Measurements from ENCODE around the gene OSMR. TPM values are rescaled to one million over a fixed set of nuclear protein-coding genes. Genes with fewer than 3 reads are reported as not detected.

OSMR gene
- total and polyA plus RNA-seq, 5 donors = 9.8 to 47.6 (median 19.4) TPM

DNA sequence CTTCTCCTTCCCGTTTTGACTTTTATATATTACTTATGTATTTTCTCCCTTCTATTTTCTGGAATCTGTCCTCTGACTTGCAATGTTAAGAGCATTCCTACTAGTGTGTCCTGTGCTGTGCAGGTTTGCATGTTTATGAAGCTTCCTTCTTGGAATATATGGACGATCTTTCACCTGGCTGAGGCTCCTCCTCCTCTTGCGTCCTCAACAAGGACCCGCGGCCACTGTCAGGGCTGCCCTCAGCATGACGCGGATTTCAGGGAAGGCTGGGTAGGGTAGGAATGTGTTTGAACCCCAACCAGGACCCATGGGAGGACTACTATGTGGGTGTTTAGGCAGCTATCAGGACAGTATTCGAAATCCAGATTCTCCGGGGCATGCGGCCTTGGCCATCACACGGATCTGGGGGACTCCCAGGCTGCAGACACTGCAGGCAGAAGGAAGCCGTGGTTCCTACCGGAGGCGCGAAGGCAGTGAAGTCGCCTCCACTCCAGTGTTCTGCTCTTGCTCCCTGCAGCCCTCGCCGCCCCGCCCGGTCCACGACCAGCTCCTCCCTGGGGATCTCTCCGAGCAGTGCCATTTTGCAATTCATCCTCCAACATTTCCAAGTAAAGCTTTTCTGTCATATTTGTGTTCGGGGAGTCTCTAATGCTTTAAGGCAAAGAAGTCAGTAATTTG lies 37.0 kb upstream of the OSMR start:
- H3K9me3 ChIP-seq (ENCODE audit: control insufficient read depth, low read length) = no peaks in the 10 kb centered on the region
- 81% methylated on average over 23 of the region's 23 CpGs for WGBS

DNA sequence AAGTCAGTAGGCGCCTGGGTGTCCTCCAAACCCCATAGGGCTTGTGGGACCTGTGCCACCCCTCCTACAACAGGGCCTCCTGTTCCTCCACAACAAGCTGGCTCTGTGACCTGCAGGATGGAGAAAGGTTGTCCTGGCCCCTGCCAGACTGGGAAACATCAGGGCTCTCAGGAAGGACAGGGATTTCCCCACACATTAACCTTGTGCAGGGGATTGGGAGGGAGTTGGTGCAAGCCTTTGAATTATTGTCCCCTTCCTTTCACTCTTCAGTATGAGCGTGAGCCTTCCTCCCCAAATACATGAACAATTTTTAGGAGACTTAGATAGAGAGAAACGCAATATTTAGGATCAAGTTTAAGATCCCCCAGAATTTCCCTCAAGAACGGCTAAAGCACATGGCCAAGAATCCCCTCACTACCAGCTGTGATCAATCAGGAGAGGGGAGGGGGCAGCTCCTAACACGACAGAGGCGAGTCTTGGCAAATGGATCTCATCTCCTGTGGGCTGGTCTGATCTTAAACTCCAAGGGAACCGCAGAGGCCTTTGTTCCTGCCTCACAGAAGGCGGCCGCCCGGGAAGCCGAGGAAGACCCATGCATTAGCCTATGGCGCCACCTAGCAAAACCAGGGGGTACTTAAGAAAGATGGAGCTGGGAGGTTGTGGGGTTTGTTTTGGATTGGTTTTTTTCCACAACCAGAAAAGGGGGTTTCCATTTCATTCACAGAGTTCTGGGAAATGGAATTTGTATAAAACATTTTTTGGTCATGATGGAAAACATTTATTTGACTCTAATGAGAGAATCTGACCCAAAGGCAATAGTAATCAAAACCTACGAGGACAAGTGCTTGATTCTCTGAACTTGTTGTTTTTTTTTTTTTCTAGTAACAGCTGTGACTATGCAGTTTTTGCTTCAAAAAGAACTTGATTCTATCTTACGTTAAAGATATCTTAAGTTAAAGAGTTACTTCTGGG lies 36.1 kb upstream of the OSMR start:
- peak; percentile 87 to 88 for ATAC-seq
- intact Hi-C loops (cut with DNase I) = loop anchor here (2.0 to 10.0 kb wide), 6 partner anchors 135 to 369 kb away; partner anchors contain the start of gene LIFR (in 2 of the 4)
- no peaks in the 10 kb centered on the region for H3K27me3 ChIP-seq (ENCODE audit: control insufficient read depth, insufficient read depth)
- no peak overlapping the region for H3K4me3 ChIP-seq (ENCODE audit: low read length)
- H3K4me1 ChIP-seq (ENCODE audit: control insufficient read depth, insufficient read depth, low read length) = peaks cover 3% of the 10 kb centered on the region
- peak; percentile 81 to 94 (median 89) for DNase-seq
- H3K9me3 ChIP-seq (ENCODE audit: control insufficient read depth, low read length) = no peaks in the 10 kb centered on the region
- WGBS = 20% methylated on average over 14 of the region's 14 CpGs
- peak overlapping the region; percentile 13 for H3K27ac ChIP-seq (ENCODE audit: low read length)

More for the DNA sequence above, 37.0 kb upstream of the OSMR start:
- H3K4me3 ChIP-seq (ENCODE audit: low read length) = no peak overlapping the region
- ATAC-seq (peak; percentile 44 to 64), DNase-seq (peak; percentile 48 to 73 (median 67))
- H3K27me3 ChIP-seq (ENCODE audit: control insufficient read depth, insufficient read depth) = no peaks in the 10 kb centered on the region
- peaks cover 3% of the 10 kb centered on the region for H3K4me1 ChIP-seq (ENCODE audit: control insufficient read depth, insufficient read depth, low read length)
- intact Hi-C loops (cut with DNase I) = loop anchor here (10.0 kb wide), 4 partner anchors 134 to 364 kb away; partner anchors contain the start of gene LIFR (in 2 of the 4)
- H3K27ac ChIP-seq (ENCODE audit: low read length) = peak overlapping the region; percentile 13

DNA sequence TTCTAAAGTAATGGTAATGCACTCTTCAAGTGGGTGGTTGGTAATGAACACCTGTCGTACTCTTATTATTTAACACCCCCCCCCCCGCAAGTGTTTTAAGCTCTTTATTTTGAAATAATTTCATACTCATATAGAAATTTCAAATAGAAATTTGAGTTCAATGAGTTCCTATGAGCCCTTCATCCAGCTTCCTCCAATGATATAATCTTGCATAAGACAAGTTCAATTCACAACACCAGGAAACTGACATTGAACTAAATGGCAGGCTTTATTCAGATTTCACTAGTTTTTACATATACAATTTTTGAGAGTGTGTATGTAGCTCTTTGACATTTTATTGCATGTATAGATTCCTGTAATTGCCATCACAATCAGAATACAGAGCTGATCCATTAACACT lies 30.9 kb upstream of the OSMR start:
- intact Hi-C loops (cut with DNase I) = loop anchor here in 2 of 4 donors (5.0 to 10.0 kb wide), 2 partner anchors 370 to 373 kb away; no protein-coding TSS in a partner anchor
- no peak for DNase-seq
- 97% methylated on average over 2 of the region's 2 CpGs for WGBS
- Histone ChIP-seq H3K4me3 (ENCODE audit: low read length) (no peak overlapping the region), H3K9me3 (ENCODE audit: control insufficient read depth, low read length) (no peaks in the 10 kb centered on the region), H3K4me1 (ENCODE audit: control insufficient read depth, insufficient read depth, low read length) (peaks cover 2% of the 10 kb centered on the region), H3K27ac (ENCODE audit: low read length) (no peak overlapping the region), H3K27me3 (ENCODE audit: control insufficient read depth, insufficient read depth) (no peaks in the 10 kb centered on the region)
- no peak for ATAC-seq

DNA sequence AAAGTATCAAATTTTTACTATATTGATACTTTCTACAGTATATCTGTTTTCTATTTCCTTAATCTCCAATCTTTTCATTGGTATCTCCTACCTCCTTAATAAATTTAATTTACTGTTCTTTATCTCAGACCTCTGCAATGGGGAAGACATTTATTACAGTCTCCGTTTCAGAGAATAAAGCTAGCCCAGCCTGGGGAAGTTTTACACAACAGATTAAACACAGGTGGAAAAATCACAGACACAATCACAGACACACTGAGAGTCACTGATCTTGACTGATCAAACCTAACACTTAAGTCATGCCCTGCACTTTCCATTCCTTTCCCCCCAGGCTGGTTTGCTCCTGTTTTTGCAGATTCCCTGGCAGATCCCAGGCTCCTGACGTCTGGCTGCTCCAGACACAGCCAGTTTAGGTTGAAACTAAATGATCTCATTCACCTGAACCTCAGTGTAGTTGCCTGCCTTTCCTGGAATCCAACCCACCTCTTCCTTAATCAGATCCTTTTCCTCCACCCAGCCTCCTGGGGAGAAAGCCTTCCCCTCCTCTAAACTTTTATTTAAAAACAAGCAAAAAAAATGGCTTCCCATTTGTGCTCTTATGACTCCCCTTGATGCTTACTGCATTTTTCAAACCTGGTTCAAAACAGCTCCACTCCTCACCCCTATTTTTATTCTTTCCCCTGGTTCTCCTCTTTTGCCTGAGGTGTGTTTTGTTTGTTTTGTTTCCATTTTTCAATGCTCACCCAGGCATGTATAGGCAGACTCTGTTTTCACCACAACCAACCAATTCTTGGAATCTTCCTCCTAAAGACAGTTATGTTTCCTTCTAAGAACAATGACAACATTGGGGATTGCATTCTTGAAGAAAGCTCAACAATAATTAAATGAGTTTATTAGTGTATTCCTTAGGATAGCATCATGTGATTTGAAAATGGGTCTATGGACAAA lies 29.5 kb upstream of the OSMR start:
- no peaks in the 10 kb centered on the region for H3K9me3 ChIP-seq (ENCODE audit: control insufficient read depth, low read length)
- no peak overlapping the region for H3K27ac ChIP-seq (ENCODE audit: low read length)
- H3K4me1 ChIP-seq (ENCODE audit: control insufficient read depth, insufficient read depth, low read length) = peaks cover 2% of the 10 kb centered on the region
- intact Hi-C loops (cut with DNase I) = loop anchor here in 1 of 4 donors (10.0 kb wide), 1 partner anchor 372 kb away; no protein-coding TSS in a partner anchor
- no peak for DNase-seq
- ATAC-seq = no peak
- WGBS = 70% methylated on average over 2 of the region's 2 CpGs
- no peak overlapping the region for H3K4me3 ChIP-seq (ENCODE audit: low read length)
- no peaks in the 10 kb centered on the region for H3K27me3 ChIP-seq (ENCODE audit: control insufficient read depth, insufficient read depth)

DNA sequence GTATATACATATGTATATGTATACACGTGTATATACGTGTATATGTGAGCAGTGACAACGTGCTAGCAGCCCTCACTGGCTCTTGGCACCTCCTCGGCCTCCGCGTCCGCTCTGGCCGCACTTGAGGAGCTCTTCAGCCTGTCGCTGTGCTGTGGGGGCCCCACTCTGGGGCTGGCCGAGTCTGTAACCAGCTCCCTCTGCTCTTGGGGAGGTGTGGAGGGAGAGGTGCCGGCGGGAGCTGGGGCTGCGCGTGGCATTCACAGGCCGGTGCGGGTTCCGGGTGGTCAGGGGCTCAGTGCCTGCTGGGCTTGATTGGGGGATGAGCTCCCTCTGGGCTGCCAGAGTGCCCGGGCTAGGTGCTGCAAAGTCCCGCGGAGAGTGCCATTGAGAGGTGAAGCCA lies 24.1 kb upstream of the OSMR start:
- intact Hi-C loops (cut with DNase I) = no loop called here
- DNase-seq = peak in 1 of 3 donors; percentile 41
- 96% methylated on average over 20 of the region's 20 CpGs for WGBS
- no peak overlapping the region for H3K4me3 ChIP-seq (ENCODE audit: low read length)
- ATAC-seq = peak in 1 of 2 donors; percentile 54
- no peaks in the 10 kb centered on the region for H3K4me1 ChIP-seq (ENCODE audit: control insufficient read depth, insufficient read depth, low read length)
- H3K27me3 ChIP-seq (ENCODE audit: control insufficient read depth, insufficient read depth) = no peaks in the 10 kb centered on the region
- H3K27ac ChIP-seq (ENCODE audit: low read length) = no peak overlapping the region
- H3K9me3 ChIP-seq (ENCODE audit: control insufficient read depth, low read length) = no peaks in the 10 kb centered on the region

DNA sequence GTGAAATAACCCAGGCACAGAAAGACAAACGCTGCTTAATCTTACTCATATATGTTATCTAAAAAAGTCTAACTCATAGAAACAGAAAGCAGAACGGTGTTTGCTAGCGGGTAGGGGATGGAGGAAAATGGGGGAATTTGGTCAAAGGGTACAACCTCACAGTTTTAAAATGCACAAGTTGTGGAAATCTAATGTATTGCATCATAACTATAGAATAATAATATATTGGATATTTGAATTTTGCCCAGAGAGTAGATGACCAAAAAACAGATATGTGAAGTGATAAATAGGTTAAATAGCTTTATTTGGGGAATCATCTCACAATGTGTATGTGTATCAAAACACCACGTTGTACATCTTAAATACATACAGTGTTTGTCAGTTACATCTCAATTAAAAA lies 22.3 kb upstream of the OSMR start:
- intact Hi-C loops (cut with DNase I) = no loop called here
- no peaks in the 10 kb centered on the region for H3K4me1 ChIP-seq (ENCODE audit: control insufficient read depth, insufficient read depth, low read length)
- no peaks in the 10 kb centered on the region for H3K27me3 ChIP-seq (ENCODE audit: control insufficient read depth, insufficient read depth)
- H3K4me3 ChIP-seq (ENCODE audit: low read length) = no peak overlapping the region
- H3K27ac ChIP-seq (ENCODE audit: low read length) = no peak overlapping the region
- 87% methylated on average over 4 of the region's 4 CpGs for WGBS
- DNase-seq = no peak
- H3K9me3 ChIP-seq (ENCODE audit: control insufficient read depth, low read length) = no peaks in the 10 kb centered on the region
- no peak for ATAC-seq

DNA sequence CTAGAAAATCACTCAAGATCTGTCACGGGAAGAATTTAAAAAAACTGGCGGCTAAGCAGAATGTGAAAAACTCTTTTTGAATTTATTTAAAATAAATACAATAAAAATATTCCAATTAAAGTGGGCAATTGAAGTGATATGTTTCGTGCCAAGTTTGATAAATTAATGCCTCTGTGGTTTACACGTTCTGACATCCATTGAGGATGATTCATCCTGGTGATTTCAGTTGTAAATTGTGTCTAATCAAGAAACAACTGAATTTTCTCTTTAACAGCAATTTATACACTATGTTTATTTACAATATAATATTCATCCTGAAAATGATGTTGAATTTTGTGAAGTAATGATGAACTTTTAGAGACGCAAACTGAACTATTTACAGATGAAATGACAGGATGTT lies 21.0 kb upstream of the OSMR start:
- Histone ChIP-seq H3K27me3 (ENCODE audit: control insufficient read depth, insufficient read depth) (no peaks in the 10 kb centered on the region), H3K4me1 (ENCODE audit: control insufficient read depth, insufficient read depth, low read length) (no peaks in the 10 kb centered on the region), H3K4me3 (ENCODE audit: low read length) (no peak overlapping the region), H3K9me3 (ENCODE audit: control insufficient read depth, low read length) (no peaks in the 10 kb centered on the region), H3K27ac (ENCODE audit: low read length) (no peak overlapping the region)
- 89% methylated on average over 5 of the region's 5 CpGs for WGBS
- ATAC-seq = no peak
- intact Hi-C loops (cut with DNase I) = no loop called here
- DNase-seq = no peak

DNA sequence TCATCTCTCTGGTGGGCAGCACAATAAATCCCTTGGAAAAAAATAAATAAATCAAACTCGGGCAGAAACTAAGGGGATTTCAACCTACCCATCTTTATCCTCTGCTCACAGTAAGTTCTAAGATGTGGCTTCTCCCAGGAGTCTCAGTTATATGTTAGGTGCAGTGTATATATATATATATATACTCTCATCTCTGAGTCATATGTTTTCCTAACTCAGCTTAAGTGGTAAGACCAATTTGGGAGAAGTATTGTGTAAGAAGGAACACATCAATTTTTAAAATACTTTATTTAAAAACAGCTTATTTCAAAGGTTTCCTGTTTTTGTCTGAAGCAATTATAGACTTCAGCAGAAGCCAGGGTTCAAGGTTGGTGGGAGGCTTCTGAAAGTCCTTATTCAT lies 20.3 kb upstream of the OSMR start:
- intact Hi-C loops (cut with DNase I) = no loop called here
- ATAC-seq (no peak), DNase-seq (no peak)
- Histone ChIP-seq H3K4me3 (ENCODE audit: low read length) (no peak overlapping the region), H3K27me3 (ENCODE audit: control insufficient read depth, insufficient read depth) (no peaks in the 10 kb centered on the region), H3K4me1 (ENCODE audit: control insufficient read depth, insufficient read depth, low read length) (peaks cover under 1% of the 10 kb centered on the region), H3K27ac (ENCODE audit: low read length) (no peak overlapping the region), H3K9me3 (ENCODE audit: control insufficient read depth, low read length) (peaks cover 2% of the 10 kb centered on the region)
- 78% methylated on average over 1 of the region's 1 CpG for WGBS

DNA sequence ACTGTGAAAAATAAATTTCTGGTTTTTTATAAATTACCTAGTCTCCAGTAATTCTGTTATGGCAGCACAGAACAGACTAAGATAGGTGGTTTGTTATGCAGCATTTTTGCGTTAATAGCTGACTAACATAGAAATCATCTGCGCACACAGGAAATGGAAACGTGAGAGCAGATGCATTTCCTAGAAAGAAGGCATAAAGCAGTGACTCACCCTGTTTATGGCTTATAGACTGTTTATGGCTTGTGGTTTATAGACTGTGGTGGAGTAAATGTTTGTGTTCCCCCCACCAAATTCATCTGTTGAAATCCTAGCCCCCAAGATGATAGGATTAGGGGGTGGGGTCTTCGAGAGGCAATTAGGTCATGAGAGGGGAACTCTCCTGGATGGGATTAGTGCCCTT lies 18.3 kb upstream of the OSMR start:
- Histone ChIP-seq H3K4me1 (ENCODE audit: control insufficient read depth, insufficient read depth, low read length) (peaks cover 3% of the 10 kb centered on the region), H3K4me3 (ENCODE audit: low read length) (no peak overlapping the region), H3K27ac (ENCODE audit: low read length) (no peak overlapping the region), H3K27me3 (ENCODE audit: control insufficient read depth, insufficient read depth) (no peaks in the 10 kb centered on the region), H3K9me3 (ENCODE audit: control insufficient read depth, low read length) (peaks cover 3% of the 10 kb centered on the region)
- ATAC-seq = no peak
- WGBS = 96% methylated on average over 4 of the region's 4 CpGs
- intact Hi-C loops (cut with DNase I) = no loop called here
- no peak for DNase-seq

DNA sequence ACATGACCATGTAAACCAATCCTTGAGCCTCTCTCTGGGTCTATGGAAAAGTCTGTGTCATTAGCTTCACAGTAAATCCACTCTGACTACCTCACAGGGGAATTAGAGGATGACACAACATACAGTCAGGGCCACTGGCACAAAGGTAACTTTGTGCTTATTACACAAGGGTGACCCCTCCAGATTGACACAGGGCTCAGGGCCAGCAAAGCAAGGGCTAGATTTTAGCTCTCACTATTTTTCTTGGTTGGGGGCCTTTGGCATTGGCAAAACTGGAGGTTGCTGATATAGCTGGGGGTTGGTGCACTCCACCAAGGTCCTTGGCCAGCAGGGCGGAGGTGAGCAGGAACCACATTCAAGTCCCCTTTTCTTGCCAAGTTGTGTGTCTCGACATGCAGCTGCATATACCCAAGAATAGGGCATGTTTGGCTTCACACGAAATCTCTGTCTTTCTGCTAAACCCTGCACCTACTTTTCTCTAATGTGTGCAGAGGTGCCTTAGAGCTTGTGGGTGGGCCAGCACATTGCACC lies 15.2 kb upstream of the OSMR start:
- peak in 1 of 3 donors; percentile 11 for DNase-seq
- Histone ChIP-seq H3K9me3 (ENCODE audit: control insufficient read depth, low read length) (peaks cover 4% of the 10 kb centered on the region), H3K27me3 (ENCODE audit: control insufficient read depth, insufficient read depth) (no peaks in the 10 kb centered on the region), H3K4me3 (ENCODE audit: low read length) (no peak overlapping the region), H3K27ac (ENCODE audit: low read length) (peak overlapping the region; percentile 2), H3K4me1 (ENCODE audit: control insufficient read depth, insufficient read depth, low read length) (peaks cover 3% of the 10 kb centered on the region)
- intact Hi-C loops (cut with DNase I) = loop anchor here in 3 of 4 donors (5.0 to 10.0 kb wide), 2 partner anchors 84 to 92 kb away; no protein-coding TSS in a partner anchor
- no peak for ATAC-seq
- WGBS = 90% methylated on average over 3 of the region's 3 CpGs
